Renal pelvis (tissue), 4 donors: Measurements from ENCODE around the gene TUBB6. TPM values are rescaled to one million over a fixed set of nuclear protein-coding genes. Genes with fewer than 3 reads are reported as not detected.

Source experiments
- DNase-seq: peaks from one replicate; pipeline ENCODE4 v3.0.0-alpha.2; 2013
- polyA plus RNA-seq, 3 donors: library from polyadenylated mRNA; unstranded; fragments of 120-200 nt; gene quantifications; one replicate each; pipeline ENCODE4 v1.2.1, GENCODE V29; 2013; ENCODE audit not compliant: insufficient read length in 3 of 3

Gene TUBB6
- polyA plus RNA-seq, 3 donors, result 61.3 to 77.6 (median 70.4) TPM

DNA sequence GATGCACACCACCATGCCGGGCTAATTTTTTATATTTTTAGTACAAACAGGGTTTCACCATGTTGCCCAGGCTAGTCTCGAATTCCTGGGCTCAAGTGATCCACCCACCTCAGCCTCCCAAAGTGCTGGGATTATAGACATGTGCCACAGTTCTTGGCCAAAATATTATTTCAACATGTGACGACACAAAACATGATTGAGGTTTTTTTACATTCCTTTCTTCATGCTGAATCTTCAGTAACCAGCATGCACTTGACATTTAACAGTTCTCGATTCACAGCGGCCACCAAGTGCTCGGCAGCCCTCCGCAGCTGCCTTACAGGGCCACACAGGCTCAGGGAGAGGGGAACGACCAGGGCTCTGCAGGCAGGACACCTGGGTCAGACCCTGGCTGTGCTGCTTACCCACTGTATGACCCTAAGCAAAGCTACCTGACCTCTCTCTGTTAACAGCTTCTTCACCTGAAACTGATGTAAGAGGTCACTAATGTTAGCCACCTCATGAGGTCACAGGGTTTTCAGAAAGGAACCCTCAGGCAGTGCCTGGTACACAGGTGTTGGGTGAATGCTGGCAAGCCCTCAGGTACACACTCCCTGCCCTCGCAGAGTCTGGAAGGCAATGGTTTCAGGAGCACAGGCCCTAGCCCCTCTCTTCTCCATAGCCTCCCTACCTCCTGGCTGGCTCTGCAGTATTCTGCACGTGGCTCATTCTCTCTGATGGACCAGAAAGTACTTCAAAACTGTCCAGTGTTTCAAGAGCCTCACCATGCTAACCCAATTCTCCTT, 25.7 kb downstream of the TUBB6 start:
- no peak for DNase-seq

DNA sequence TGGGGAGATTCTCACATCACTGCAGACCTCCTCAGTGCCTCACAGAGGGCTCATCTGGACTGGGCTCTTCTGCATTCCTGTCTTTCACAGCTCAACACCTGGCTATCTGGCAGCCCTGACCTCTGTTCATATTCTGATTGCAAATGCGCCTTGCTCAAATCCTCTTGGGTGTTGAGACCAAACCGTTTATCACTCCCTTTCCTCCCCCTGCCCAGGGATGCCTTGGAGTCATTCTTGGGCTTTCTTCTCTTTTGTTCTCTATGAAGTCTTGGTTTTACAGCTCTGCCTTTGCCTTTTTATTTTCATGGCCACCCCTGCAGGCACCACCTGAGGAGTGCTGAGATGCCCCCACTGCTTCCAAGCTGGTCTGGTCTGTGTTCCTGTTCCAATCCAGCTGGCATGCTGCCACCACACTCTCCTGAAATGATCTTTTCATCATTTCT, 26.3 kb downstream of the TUBB6 start:
- no peak for DNase-seq

DNA sequence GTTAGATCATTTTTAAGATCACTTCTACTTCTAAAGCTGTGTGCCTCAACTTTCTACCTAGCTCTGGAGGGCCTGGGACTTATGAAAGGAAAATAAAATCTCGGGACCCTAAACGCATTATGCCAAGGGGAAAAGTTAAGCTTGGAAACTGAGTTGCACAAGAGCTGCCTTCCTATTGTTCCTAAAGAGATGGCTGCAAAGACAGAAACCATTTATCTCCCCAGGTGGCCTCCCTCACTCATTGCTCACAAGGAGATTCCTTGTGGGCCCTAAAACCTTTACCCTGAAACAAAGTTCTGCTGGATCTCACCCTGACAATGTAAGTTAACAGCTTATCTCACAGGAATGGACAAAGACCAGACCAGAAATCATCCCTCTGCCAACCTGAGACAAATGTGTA, 26.8 kb downstream of the TUBB6 start:
- DNase-seq, result no peak

- DNase-seq, result no peak
Observed at GRCh38 chr18:12335503-12335902, 27.5 kb downstream of the TUBB6 start.

- DNase-seq, result no peak
Observed at GRCh38 chr18:12336171-12336613, 28.2 kb downstream of the TUBB6 start.

DNA sequence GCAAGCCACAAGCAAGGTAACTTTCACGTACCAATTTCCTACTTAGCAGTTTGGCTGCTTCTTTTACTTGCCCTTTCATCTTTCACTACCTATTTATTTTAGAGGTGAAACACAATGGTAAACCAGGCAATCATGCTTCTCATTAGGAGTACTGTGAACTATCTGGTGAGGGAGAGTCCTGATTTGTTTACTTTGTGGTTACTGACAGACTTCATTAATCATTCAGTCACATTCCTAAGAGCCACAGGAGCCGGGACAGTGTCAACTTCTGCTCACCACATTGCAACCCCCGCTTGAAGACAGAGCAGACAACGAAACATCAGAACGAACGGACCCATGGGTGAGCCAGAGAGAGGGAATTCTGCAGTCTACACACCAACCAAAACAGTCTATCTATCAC, 28.8 kb downstream of the TUBB6 start:
- peak; percentile 5 for DNase-seq

DNA sequence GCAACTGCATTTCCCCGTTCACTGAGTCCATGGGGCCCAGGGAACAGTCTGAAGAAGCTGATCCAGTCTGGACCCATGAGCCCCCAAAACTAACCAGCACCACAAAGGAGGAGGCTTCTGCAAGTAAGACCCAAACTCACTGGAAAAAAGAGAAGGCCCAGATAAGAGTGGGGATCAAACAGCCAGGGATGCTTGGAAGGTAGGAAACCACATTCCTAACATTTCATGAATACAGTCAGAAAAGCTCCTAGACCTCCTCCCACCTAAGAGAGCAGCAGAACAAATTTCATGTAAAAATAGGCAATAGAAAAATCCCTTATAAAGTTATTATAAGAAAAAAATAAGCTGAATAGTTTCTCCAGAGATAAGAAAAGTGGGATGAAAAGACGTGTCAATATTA, 30.3 kb downstream of the TUBB6 start:
- DNase-seq, result no peak

DNA sequence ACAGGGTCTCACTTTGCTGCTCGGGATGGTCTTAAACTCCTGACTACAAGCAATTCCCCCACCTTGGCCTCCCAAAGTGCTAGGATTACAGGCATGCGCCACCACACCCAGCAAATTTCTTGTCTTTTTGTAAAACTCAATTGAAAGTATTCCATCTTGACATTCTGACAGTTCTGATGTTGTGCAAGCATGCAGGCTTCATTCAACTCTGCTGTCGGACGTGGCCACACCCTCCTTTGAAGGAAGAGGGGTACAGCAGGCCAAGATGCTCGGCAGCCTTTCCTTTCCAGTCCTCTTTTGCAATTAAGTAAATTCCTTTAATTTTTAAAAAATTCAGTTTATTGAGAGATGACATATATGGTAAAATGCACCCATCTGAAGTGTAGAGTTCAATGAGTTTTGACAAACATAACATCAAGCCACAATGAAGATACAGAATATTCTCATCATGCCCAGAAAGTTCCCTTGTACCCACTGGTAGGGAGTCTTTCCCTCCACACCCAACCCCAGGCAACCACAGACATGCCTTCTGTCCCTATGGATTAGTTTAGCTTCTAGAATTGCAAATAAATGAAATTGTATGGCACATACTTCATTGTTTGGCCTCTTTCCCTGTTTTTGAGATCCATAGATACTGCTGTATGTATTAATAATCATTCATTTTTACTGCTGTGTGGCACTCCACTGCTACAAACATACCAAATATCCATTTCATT, 33.1 kb downstream of the TUBB6 start:
- no peak for DNase-seq

DNA sequence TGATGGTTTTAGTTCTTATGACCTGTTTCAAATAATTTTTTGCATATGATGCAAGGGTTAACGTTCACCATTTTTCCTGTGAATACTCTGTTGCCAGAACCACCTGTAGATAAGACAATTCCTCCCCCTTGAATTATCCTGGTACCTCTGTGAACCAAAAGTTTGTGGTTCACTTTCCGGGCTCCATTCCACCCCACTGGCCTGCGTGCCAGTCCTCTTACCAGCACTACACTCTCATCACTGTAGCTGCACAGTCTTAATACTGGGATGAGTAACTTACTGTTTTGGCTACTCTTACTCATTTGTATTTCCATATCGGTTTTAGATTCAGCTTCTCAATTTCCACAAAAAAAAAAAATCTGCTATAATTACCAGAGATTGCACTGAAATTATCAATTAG, 34.6 kb downstream of the TUBB6 start:
- DNase-seq, result no peak

- no peak for DNase-seq
Observed at GRCh38 chr18:12345491-12346239, 37.6 kb downstream of the TUBB6 start.

- no peak for DNase-seq
Observed at GRCh38 chr18:12346240-12346565, 38.2 kb downstream of the TUBB6 start.

DNA sequence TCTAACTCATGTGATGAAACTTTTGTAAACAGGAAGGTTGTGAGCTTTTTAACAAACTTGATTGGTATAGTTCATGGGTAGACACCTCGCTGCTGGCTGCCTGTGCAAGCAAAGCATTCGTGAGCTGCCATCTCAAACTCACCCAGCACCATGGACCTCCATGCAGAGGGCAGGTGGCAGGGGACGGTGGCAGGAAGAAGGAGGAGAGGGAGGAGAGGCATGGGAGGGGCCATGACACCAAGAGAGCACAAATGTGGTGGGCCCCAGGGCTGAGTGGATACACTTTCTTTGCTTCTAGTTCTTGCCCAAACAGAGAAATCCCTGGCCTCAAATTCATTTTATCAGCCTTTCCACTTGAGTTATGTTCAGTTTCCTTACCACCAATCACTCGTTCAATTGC, 39.9 kb downstream of the TUBB6 start:
- DNase-seq, result no peak

DNA sequence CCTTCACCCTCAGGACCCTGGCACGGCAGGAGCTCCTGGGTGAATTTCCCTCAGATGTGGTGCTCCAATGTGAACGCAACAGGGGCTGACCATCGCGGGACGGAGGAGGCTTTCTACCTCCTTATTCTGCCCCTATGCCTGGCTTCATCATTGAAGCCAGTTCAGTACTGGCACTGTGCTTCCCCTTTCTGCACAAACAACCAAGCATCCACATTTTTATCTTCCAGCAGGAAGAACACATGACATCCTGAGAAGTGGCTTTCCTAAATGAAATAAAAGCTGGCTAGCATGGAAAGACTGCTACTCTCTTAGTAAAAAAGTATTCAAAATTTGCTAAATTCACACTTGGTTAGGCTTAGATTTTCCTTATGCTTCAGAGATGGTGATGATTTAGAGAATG, 44.1 kb downstream of the TUBB6 start:
- no peak for DNase-seq

- DNase-seq, result no peak
Observed at GRCh38 chr18:12359515-12359927, 51.5 kb downstream of the TUBB6 start.

DNA sequence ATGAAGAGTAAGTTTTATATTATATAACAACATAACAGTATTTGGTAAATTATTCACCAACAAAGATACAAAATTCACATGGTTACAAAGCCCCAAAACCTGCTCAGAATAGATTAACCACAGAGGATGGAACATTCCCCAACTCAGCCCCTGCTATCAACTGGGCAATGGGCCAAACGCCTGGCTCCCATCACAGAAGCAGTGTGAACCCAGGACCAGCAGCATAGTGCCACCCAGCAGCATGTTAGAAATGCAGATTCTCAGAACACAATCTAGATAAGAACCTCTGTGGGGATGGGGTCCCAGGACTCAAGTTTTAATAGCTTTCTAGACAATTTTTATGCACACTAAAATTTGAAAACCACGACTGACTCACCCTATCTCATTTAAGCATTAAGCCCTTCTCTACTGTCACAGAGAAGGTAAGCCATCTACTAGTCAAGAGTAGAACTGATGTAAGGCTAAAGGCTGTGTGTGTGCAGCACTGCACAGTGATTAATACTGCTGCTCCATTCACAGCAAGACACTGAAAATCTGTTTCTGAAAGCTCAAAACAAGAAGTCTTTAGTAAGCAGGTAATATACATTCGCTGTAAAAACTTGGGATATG, 53.8 kb downstream of the TUBB6 start:
- DNase-seq, result no peak

DNA sequence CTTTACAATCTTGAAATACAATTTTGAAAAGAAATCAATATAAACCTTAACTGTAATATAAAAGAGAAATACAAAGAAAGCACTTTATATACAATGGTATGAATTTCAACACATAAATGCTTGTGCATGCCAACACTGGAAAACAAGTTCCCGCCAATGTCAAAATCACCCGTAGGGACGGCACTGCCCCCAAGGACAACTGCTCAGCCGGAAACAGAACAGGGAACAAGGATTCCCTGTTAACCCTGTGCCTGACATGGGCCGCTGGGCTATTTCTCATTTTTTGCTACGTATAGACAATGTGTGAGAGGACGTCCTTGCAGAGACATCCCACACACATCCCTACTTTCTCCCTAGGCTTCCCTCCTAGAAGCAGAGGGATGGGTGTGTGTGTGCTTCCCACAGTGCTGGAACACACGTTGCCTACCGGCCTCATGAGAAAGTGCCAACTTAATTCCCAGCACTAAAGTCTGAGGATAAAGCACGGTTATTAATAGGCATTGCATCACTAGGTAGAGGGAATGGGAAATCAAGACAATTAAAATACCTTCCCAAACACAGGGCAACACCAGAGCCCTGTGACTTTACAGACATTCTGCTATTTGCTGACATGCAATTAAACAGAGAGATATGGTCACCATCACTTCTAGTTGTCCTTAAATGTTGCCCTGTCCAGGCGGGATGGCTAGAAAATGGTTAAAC, 54.6 kb downstream of the TUBB6 start:
- DNase-seq, result no peak

DNA sequence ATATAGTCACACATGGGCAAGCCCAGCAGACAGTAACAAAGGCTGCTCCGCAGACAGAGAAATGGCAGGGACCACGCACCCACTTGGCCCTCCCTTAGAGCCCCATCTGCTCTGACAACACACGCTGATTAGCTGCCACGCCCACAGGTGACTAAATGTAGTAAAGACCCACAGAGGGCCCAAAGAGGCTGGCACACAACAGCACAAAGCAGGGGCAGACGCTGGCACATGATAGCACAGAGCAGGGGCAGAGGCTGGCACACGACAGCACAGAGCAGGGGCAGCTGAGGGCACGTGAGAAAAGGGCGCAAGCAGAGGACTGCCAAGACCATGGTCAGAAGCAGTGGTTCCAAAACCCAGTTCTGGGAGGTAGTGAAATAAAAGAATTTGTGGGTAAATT, 58.3 kb downstream of the TUBB6 start:
- no peak for DNase-seq

DNA sequence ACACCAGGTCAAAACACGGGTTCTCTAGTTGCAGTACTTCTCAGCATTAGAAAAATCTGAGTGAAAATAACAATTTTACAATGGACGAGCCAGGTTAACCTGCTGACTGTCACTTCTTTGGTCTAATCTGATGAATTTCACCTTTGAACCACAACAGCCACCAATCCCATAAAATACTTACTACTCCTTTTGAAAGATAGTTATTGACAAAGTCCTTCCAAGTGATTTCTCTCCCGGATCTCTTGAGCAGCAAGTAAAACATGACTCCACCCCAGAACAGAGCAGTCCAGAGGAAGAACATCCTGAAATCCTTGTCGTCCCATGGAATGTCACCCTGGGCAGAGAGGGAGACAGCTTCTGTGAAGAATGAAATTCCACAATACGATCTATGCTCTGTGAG, 58.7 kb downstream of the TUBB6 start:
- DNase-seq, result no peak

DNA sequence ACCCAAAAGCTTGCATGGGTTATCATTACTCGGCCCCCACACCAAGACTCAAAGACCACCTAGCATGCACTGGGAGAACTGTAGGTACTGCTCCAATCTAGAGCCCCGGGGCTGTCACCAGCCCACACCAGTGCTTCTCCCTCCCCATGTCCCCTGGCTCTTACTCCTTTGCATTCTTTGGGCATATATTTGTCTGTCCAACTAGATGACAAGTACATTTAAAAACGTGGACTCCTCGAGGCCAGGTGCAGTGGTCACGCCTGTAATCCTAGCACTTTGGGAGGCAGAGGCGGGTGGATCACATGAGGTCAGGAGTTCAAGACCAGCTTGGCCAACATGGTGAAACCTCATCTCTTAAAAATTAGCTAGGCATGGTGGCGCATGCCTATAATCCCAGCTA, 61.2 kb downstream of the TUBB6 start:
- DNase-seq, result no peak

- no peak for DNase-seq
Observed at GRCh38 chr18:12371590-12371989, 63.5 kb downstream of the TUBB6 start.

GRCh38 chr18:12372406-12372805, 64.4 kb downstream of the TUBB6 start:
- no peak for DNase-seq
